Prostate gland (tissue), 2 donors: ENCODE results near the gene TMEM33. TPM values are rescaled to one million over a fixed set of nuclear protein-coding genes. Genes with fewer than 3 reads are reported as not detected.

Experiments
- DNase-seq: peaks from one replicate; pipeline ENCODE4 v3.0.0-alpha.2; 2019; ENCODE audit warnings: low spot score
- H3K27ac ChIP-seq, 2 donors: fragments of 200-600 bp; sonication (generic); 2 replicates each; pipeline ENCODE4 v1.5.1; 2017 to 2019
- H3K27me3 ChIP-seq: fragments of 200-600 bp; sonication (generic); replicated peaks from 2 replicates; pipeline ENCODE4 v1.5.1; 2019; ENCODE audit not compliant: insufficient read depth
- H3K36me3 ChIP-seq, 2 donors: fragments of 200-600 bp; sonication (generic); 1 replicate in 1 of 2; 2 replicates in 1 of 2; pipeline versions ENCODE4 v1.5.1 to v1.8.1; 2017 to 2019
- H3K4me1 ChIP-seq: fragments of 200-600 bp; sonication (generic); replicated peaks from 2 replicates; pipeline ENCODE4 v1.5.1; 2019
- H3K4me3 ChIP-seq, 2 donors: fragments of 200-600 bp; sonication (generic); 2 replicates each; pipeline ENCODE4 v1.5.1; 2017 to 2019
- H3K9me3 ChIP-seq: fragments of 200-600 bp; sonication (generic); 2 replicates; pipeline ENCODE4 v1.5.1; 2017
- POLR2A ChIP-seq: fragments of 450-650 bp; IDR thresholded peaks from one replicate; pipeline ENCODE4 v1.6.1; 2016; ENCODE audit warnings: antibody characterized with exemption, mild to moderate bottlenecking
- POLR2AphosphoS5 ChIP-seq: sonication (generic); formaldehyde crosslinking; IDR thresholded peaks from one replicate; pipeline ENCODE4 v1.6.1; 2017; ENCODE audit warnings: antibody characterized with exemption
- WGBS: methylation state at CpG from one replicate; pipeline ENCODE4 v1.1.5; 2018; 5-methylcytosine and 5-hydroxymethylcytosine counted together
- intact Hi-C: fragments of 100-400 bp; cut with DNase I; formaldehyde crosslinking; loops from one replicate; pipeline ENCODE4 v1.14.2; 2022
- total RNA-seq, 2 donors: library from RNA; depleted of rRNA; stranded (reverse); fragments of >200 nt; gene quantifications; one replicate each; pipeline ENCODE4 v1.1.0, GENCODE V29; 2016
- TF ChIP-seq, protein P1 (sequence below), 4 experiments: fragments of 200-600 bp in 2 of 4; fragments of 450-650 bp in 2 of 4; sonication (generic) in 2 of 4; IDR thresholded peaks; 1 replicate in 3 of 4; 2 replicates in 1 of 4; pipeline ENCODE4 v1.5.1; 2016 to 2019; ENCODE audit warnings: antibody characterized with exemption in 4 of 4, mild to moderate bottlenecking in 2 of 4, moderate library complexity in 2 of 4

Gene TMEM33
- total RNA-seq, 2 donors from 2014 or later, result 36.5 to 77.7 TPM

- intact Hi-C loops, result no loop called here
- 90% methylated on average over 2 of the region's 2 CpGs for WGBS
- Histone ChIP-seq H3K27ac (no peak overlapping the region), H3K9me3 (no peaks in the 10 kb centered on the region), H3K27me3 (no peaks in the 10 kb centered on the region), H3K4me1 (no peaks in the 10 kb centered on the region), H3K4me3 (no peak overlapping the region), H3K36me3 (no peaks in the 10 kb centered on the region)
- no peak for TF ChIP-seq POLR2A
- TF ChIP-seq POLR2AphosphoS5, result no peak
- TF ChIP-seq, protein P1, sequence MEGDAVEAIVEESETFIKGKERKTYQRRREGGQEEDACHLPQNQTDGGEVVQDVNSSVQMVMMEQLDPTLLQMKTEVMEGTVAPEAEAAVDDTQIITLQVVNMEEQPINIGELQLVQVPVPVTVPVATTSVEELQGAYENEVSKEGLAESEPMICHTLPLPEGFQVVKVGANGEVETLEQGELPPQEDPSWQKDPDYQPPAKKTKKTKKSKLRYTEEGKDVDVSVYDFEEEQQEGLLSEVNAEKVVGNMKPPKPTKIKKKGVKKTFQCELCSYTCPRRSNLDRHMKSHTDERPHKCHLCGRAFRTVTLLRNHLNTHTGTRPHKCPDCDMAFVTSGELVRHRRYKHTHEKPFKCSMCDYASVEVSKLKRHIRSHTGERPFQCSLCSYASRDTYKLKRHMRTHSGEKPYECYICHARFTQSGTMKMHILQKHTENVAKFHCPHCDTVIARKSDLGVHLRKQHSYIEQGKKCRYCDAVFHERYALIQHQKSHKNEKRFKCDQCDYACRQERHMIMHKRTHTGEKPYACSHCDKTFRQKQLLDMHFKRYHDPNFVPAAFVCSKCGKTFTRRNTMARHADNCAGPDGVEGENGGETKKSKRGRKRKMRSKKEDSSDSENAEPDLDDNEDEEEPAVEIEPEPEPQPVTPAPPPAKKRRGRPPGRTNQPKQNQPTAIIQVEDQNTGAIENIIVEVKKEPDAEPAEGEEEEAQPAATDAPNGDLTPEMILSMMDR (IDR thresholded peaks at IDR 0.05), result no peak
- no peak for DNase-seq
Observed at GRCh38 chr4:41967392-41967791, 32.2 kb downstream of the TMEM33 start.

GRCh38 chr4:41969671-41970070 lies 34.4 kb downstream of the TMEM33 start:
- TF ChIP-seq POLR2AphosphoS5 (no peak), POLR2A (no peak)
- TF ChIP-seq, protein P1 (IDR thresholded peaks at IDR 0.05), result no peak
- Histone ChIP-seq H3K36me3 (no peaks in the 10 kb centered on the region), H3K4me1 (no peaks in the 10 kb centered on the region), H3K27me3 (no peaks in the 10 kb centered on the region), H3K27ac (no peak overlapping the region), H3K9me3 (no peaks in the 10 kb centered on the region), H3K4me3 (no peak overlapping the region)
- intact Hi-C loops, result no loop called here
- no peak for DNase-seq

DNA sequence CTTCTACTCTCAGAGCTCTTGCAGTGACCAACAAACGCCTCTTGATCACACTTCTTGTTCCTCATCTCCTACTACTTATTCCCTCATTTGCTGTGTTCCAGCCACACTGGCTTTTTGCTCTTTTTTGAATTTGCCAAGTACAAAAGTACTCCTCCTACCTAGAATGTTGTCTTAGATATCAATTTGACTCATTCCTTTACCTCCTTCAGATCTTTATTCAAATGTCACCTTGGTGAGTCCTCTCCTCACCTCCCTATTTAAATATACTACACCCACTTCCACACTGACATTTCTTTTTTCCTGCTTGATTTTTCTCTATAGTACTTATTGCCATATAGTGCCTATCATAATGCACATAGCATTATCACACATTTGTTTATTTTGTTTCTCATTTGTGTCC lies 40.1 kb downstream of the TMEM33 start:
- TF ChIP-seq, protein P1 (IDR thresholded peaks at IDR 0.05), result no peak
- TF ChIP-seq POLR2AphosphoS5, result no peak
- no peak for TF ChIP-seq POLR2A
- 78% methylated on average over 1 of the region's 1 CpG for WGBS

GRCh38 chr4:41976775-41977516 lies 41.7 kb downstream of the TMEM33 start:
- intact Hi-C loops, result no loop called here
- WGBS, result 45% methylated on average over 1 of the region's 1 CpG
- Histone ChIP-seq H3K9me3 (no peaks in the 10 kb centered on the region), H3K4me1 (no peaks in the 10 kb centered on the region), H3K4me3 (no peak overlapping the region), H3K27ac (no peak overlapping the region), H3K27me3 (no peaks in the 10 kb centered on the region), H3K36me3 (no peaks in the 10 kb centered on the region)
- TF ChIP-seq, protein P1 (IDR thresholded peaks at IDR 0.05), result no peak
- TF ChIP-seq POLR2AphosphoS5 (no peak), POLR2A (no peak)
- DNase-seq, result no peak

More for the DNA sequence above, 40.1 kb downstream of the TMEM33 start:
- no peaks in the 10 kb centered on the region for H3K36me3 ChIP-seq
- H3K27me3 ChIP-seq, result no peaks in the 10 kb centered on the region
- no peak for DNase-seq
- no peaks in the 10 kb centered on the region for H3K9me3 ChIP-seq
- H3K4me3 ChIP-seq, result no peak overlapping the region
- no peaks in the 10 kb centered on the region for H3K4me1 ChIP-seq
- no peak overlapping the region for H3K27ac ChIP-seq
- intact Hi-C loops, result no loop called here

DNA sequence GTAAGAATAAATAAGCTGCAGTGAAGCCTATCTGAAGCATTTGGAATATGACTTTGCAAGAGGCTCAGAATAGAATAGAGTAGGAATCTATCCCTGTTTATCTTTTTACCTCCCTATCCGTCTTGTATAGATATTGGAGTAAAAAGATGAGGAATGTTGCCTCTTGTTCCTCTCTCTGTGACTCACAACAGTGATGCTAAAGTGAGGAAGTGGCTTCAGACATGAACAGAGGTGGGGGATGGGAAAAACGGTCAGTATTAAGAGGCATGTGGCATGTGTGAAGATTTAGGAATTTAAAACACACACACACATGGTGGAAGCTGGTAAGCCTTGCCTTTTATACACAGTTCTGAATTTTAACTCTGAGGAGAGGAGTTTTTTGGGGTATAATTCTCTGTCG lies 42.5 kb downstream of the TMEM33 start:
- Histone ChIP-seq H3K9me3 (no peaks in the 10 kb centered on the region), H3K4me1 (no peaks in the 10 kb centered on the region), H3K27me3 (no peaks in the 10 kb centered on the region), H3K27ac (no peak overlapping the region), H3K4me3 (no peak overlapping the region), H3K36me3 (no peaks in the 10 kb centered on the region)
- no peak for TF ChIP-seq POLR2A
- TF ChIP-seq, protein P1 (IDR thresholded peaks at IDR 0.05), result no peak
- no peak for TF ChIP-seq POLR2AphosphoS5
- no peak for DNase-seq
- WGBS, result 48% methylated on average over 3 of the region's 3 CpGs
- intact Hi-C loops, result no loop called here
